GM23338 (cell line): ENCODE measurements around the gene SH3BGR. TPM values are rescaled to one million over a fixed set of nuclear protein-coding genes. Genes with fewer than 3 reads are reported as not detected.

Source experiments
- ATAC-seq: fragments of 200-7000 bp; cut with Tn5 transposase; 3 replicates; pipeline ENCODE4 v1.9.1; 2020
- DNase-seq: peaks from one replicate; pipeline ENCODE4 v3.0.0-alpha.2; 2015; ENCODE audit warnings: low spot score
- H2AFZ ChIP-seq: fragments of 200-600 bp; sonication (generic); 2 replicates; pipeline ENCODE4 v1.8.0; 2016; ENCODE audit warnings: antibody characterized with exemption, mild to moderate bottlenecking, moderate library complexity
- H3F3A ChIP-seq: fragments of 200-600 bp; sonication (generic); replicated peaks from 2 replicates; pipeline ENCODE4 v1.8.0; 2017; ENCODE audit warnings: antibody characterized with exemption, mixed run types, low read depth
- H3K27ac ChIP-seq: fragments of 200-600 bp; sonication (generic); 2 replicates; pipeline ENCODE4 v1.6.1; 2016; ENCODE audit warnings: low read depth
- H3K27me3 ChIP-seq: fragments of 200-600 bp; sonication (generic); 2 replicates; pipeline ENCODE4 v1.8.0; 2016; ENCODE audit warnings: mild to moderate bottlenecking, mixed run types, moderate library complexity; ENCODE audit not compliant: insufficient read depth
- H3K36me3 ChIP-seq: fragments of 200-600 bp; sonication (generic); 2 replicates; pipeline ENCODE4 v1.8.0; 2016; ENCODE audit warnings: mild to moderate bottlenecking; ENCODE audit not compliant: insufficient read depth
- H3K4me1 ChIP-seq: fragments of 200-600 bp; sonication (generic); 2 replicates; pipeline ENCODE4 v1.8.0; 2016; ENCODE audit warnings: mild to moderate bottlenecking, moderate library complexity; ENCODE audit not compliant: insufficient read depth
- H3K4me2 ChIP-seq: fragments of 200-600 bp; sonication (generic); 2 replicates; pipeline ENCODE4 v1.7.1; 2017; ENCODE audit warnings: mixed run types
- H3K4me3 ChIP-seq: fragments of 200-600 bp; sonication (generic); 2 replicates; pipeline ENCODE4 v1.6.1; 2016; ENCODE audit warnings: mixed run types
- H3K79me2 ChIP-seq: fragments of 200-600 bp; sonication (generic); replicated peaks from 2 replicates; pipeline ENCODE4 v1.8.0; 2017; ENCODE audit warnings: mild to moderate bottlenecking; ENCODE audit not compliant: insufficient read depth
- H3K9me2 ChIP-seq: fragments of 200-600 bp; sonication (generic); 2 replicates; pipeline ENCODE4 v1.8.0; 2017; ENCODE audit not compliant: insufficient read depth
- H4K20me1 ChIP-seq: fragments of 200-600 bp; sonication (generic); replicated peaks from 2 replicates; pipeline ENCODE4 v1.8.0; 2017; ENCODE audit warnings: mild to moderate bottlenecking; ENCODE audit not compliant: insufficient read depth
- H3K27ac Mint-ChIP-seq: 2 replicates; pipeline ENCODE4 v1.8.0; 2020; ENCODE audit warnings: inconsistent platforms, mild to moderate bottlenecking, moderate library complexity, mixed read lengths
- H3K27me3 Mint-ChIP-seq: 3 replicates; pipeline ENCODE4 v1.8.0; 2022; ENCODE audit warnings: low read depth, mild to moderate bottlenecking, moderate library complexity, mixed read lengths, inconsistent platforms; ENCODE audit not compliant: insufficient read depth, poor library complexity
- H3K36me3 Mint-ChIP-seq: 3 replicates; pipeline ENCODE4 v1.8.0; 2021; ENCODE audit warnings: low read depth, mild to moderate bottlenecking, inconsistent platforms, moderate library complexity, mixed read lengths
- H3K4me1 Mint-ChIP-seq: 3 replicates; pipeline ENCODE4 v1.8.0; 2020; ENCODE audit warnings: mild to moderate bottlenecking, inconsistent platforms, mixed read lengths
- H3K4me3 Mint-ChIP-seq: 3 replicates; pipeline ENCODE4 v1.8.0; 2021; ENCODE audit warnings: moderate library complexity, mild to moderate bottlenecking, inconsistent platforms, mixed read lengths
- H3K9me3 Mint-ChIP-seq: 3 replicates; pipeline ENCODE4 v1.8.0; 2020; ENCODE audit warnings: moderate library complexity, mild to moderate bottlenecking, inconsistent platforms, mixed read lengths
- CREB1 ChIP-seq: fragments of 250-450 bp; sonication (Bioruptor Pico); IDR thresholded peaks from 2 replicates; pipeline ENCODE4 v1.5.0; 2020; ENCODE audit warnings: low read depth, mild to moderate bottlenecking, moderate library complexity
- EZH2 ChIP-seq: fragments of 200-600 bp; sonication (generic); IDR thresholded peaks from one replicate; pipeline ENCODE4 v1.8.0; 2017; ENCODE audit warnings: antibody characterized with exemption, mild to moderate bottlenecking, low read depth; ENCODE audit not compliant: unreplicated experiment
- EZH2phosphoT487 ChIP-seq: fragments of 200-600 bp; sonication (generic); IDR thresholded peaks from one replicate; pipeline ENCODE4 v1.8.1; 2018; ENCODE audit warnings: antibody characterized with exemption; ENCODE audit not compliant: unreplicated experiment
- JUNB ChIP-seq: IDR thresholded peaks from one replicate; pipeline ENCODE4 v1.6.1; 2016; ENCODE audit warnings: antibody characterized with exemption; ENCODE audit not compliant: unreplicated experiment
- STAT1 ChIP-seq: IDR thresholded peaks from one replicate; pipeline ENCODE4 v1.6.1; 2016; ENCODE audit warnings: antibody characterized with exemption; ENCODE audit not compliant: unreplicated experiment
- ZNF114 ChIP-seq: fragments of 250-450 bp; sonication (Bioruptor Pico); IDR thresholded peaks from 2 replicates; pipeline ENCODE4 v1.5.0; 2020; ENCODE audit warnings: mild to moderate bottlenecking, moderate library complexity
- polyA plus RNA-seq: library from polyadenylated mRNA; unstranded; fragments of >200 nt; fragmentation: Nextera tagmentation; extraction: Ambion mirVana; gene quantifications from 2 replicates; pipeline ENCODE4 v1.2.1, GENCODE V29; 2016
- total RNA-seq: library from RNA; depleted of rRNA; stranded (reverse); fragments of >200 nt; shearing (Covaris generic); gene quantifications from 2 replicates; pipeline ENCODE4 v1.2.3, GENCODE V29; 2014
- TF ChIP-seq, protein P1 (sequence below): fragments of 250-450 bp; sonication (Bioruptor Pico); IDR thresholded peaks from 2 replicates; pipeline ENCODE4 v1.5.0; 2020; ENCODE audit warnings: mild to moderate bottlenecking, moderate library complexity
- TF ChIP-seq, protein P2 (sequence below), 2 experiments: fragments of 200-600 bp in 1 of 2; sonication (generic) in 1 of 2; conservative IDR thresholded peaks; 2 replicates each; pipeline versions ENCODE4 v1.5.1 to v1.6.1; 2016 to 2017; ENCODE audit warnings: antibody characterized with exemption in 2 of 2, low read depth in 2 of 2, mild to moderate bottlenecking in 2 of 2, moderate library complexity in 1 of 2
- TF ChIP-seq, protein P3 (sequence below): IDR thresholded peaks from 2 replicates; pipeline ENCODE4 v1.6.1; 2016; ENCODE audit warnings: antibody characterized with exemption

The SH3BGR gene
- total and polyA plus RNA-seq, 2 experiments from 2014 or later, result 5.9 to 18.9 TPM

DNA sequence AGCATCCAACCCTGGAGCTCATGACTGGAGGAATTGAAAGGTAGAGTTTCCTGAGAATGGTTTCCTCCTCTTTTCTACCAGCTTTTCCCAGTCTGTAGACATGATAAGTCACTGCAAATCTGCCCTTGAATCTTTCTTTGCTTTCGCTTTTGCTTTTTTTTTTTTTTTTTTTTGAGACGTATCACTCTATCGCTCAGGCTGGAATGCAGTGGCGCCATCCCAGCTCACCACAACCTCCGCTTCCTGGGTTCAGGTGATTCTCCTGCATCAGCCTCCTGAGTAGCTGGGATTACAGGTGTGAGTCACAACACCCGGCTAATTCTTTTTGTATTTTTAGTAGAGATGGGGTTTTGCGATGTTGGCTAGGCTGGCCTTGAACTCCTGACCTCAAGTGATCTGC, 4.5 kb upstream of the SH3BGR start:
- Mint-ChIP-seq H3K9me3 (no peaks in the 10 kb centered on the region), H3K27me3 (peaks cover 14% of the 10 kb centered on the region), H3K4me3 (no peak overlapping the region), H3K4me1 (peaks cover 37% of the 10 kb centered on the region), H3K27ac (no peak overlapping the region), H3K36me3 (no peaks in the 10 kb centered on the region; the same call in 2 of the 3 replicates)
- Histone ChIP-seq H3K4me1 (peaks cover 37% of the 10 kb centered on the region), H3K9me2 (no peaks in the 10 kb centered on the region), H3F3A (peaks cover 8% of the 10 kb centered on the region; the same call in 1 of the 2 replicates), H4K20me1 (no peaks in the 10 kb centered on the region), H3K4me2 (no peak overlapping the region), H3K27me3 (no peaks in the 10 kb centered on the region), H3K36me3 (no peaks in the 10 kb centered on the region), H3K27ac (no peak overlapping the region), H3K4me3 (no peak overlapping the region), H2AFZ (no peak overlapping the region), H3K79me2 (no peaks in the 10 kb centered on the region)
- TF ChIP-seq CREB1 (CRISPR knock-in tag), result no peak
- TF ChIP-seq, protein P1, sequence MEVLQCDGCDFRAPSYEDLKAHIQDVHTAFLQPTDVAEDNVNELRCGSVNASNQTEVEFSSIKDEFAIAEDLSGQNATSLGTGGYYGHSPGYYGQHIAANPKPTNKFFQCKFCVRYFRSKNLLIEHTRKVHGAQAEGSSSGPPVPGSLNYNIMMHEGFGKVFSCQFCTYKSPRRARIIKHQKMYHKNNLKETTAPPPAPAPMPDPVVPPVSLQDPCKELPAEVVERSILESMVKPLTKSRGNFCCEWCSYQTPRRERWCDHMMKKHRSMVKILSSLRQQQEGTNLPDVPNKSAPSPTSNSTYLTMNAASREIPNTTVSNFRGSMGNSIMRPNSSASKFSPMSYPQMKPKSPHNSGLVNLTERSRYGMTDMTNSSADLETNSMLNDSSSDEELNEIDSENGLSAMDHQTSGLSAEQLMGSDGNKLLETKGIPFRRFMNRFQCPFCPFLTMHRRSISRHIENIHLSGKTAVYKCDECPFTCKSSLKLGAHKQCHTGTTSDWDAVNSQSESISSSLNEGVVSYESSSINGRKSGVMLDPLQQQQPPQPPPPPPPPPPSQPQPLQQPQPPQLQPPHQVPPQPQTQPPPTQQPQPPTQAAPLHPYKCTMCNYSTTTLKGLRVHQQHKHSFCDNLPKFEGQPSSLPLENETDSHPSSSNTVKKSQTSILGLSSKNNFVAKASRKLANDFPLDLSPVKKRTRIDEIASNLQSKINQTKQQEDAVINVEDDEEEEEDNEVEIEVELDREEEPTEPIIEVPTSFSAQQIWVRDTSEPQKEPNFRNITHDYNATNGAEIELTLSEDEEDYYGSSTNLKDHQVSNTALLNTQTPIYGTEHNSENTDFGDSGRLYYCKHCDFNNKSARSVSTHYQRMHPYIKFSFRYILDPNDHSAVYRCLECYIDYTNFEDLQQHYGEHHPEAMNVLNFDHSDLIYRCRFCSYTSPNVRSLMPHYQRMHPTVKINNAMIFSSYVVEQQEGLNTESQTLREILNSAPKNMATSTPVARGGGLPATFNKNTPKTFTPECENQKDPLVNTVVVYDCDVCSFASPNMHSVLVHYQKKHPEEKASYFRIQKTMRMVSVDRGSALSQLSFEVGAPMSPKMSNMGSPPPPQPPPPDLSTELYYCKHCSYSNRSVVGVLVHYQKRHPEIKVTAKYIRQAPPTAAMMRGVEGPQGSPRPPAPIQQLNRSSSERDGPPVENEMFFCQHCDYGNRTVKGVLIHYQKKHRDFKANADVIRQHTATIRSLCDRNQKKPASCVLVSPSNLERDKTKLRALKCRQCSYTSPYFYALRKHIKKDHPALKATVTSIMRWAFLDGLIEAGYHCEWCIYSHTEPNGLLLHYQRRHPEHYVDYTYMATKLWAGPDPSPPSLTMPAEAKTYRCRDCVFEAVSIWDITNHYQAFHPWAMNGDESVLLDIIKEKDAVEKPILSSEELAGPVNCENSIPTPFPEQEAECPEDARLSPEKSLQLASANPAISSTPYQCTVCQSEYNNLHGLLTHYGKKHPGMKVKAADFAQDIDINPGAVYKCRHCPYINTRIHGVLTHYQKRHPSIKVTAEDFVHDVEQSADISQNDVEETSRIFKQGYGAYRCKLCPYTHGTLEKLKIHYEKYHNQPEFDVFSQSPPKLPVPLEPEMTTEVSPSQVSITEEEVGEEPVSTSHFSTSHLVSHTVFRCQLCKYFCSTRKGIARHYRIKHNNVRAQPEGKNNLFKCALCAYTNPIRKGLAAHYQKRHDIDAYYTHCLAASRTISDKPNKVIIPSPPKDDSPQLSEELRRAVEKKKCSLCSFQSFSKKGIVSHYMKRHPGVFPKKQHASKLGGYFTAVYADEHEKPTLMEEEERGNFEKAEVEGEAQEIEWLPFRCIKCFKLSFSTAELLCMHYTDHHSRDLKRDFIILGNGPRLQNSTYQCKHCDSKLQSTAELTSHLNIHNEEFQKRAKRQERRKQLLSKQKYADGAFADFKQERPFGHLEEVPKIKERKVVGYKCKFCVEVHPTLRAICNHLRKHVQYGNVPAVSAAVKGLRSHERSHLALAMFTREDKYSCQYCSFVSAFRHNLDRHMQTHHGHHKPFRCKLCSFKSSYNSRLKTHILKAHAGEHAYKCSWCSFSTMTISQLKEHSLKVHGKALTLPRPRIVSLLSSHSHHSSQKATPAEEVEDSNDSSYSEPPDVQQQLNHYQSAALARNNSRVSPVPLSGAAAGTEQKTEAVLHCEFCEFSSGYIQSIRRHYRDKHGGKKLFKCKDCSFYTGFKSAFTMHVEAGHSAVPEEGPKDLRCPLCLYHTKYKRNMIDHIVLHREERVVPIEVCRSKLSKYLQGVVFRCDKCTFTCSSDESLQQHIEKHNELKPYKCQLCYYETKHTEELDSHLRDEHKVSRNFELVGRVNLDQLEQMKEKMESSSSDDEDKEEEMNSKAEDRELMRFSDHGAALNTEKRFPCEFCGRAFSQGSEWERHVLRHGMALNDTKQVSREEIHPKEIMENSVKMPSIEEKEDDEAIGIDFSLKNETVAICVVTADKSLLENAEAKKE (CRISPR knock-in tag), result no peak
- no peak for TF ChIP-seq JUNB
- TF ChIP-seq, protein P2, sequence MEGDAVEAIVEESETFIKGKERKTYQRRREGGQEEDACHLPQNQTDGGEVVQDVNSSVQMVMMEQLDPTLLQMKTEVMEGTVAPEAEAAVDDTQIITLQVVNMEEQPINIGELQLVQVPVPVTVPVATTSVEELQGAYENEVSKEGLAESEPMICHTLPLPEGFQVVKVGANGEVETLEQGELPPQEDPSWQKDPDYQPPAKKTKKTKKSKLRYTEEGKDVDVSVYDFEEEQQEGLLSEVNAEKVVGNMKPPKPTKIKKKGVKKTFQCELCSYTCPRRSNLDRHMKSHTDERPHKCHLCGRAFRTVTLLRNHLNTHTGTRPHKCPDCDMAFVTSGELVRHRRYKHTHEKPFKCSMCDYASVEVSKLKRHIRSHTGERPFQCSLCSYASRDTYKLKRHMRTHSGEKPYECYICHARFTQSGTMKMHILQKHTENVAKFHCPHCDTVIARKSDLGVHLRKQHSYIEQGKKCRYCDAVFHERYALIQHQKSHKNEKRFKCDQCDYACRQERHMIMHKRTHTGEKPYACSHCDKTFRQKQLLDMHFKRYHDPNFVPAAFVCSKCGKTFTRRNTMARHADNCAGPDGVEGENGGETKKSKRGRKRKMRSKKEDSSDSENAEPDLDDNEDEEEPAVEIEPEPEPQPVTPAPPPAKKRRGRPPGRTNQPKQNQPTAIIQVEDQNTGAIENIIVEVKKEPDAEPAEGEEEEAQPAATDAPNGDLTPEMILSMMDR (conservative IDR thresholded peaks at IDR 0.05; ENCODE audit: low read depth in 2 of 2), result no peak
- TF ChIP-seq, protein P3, sequence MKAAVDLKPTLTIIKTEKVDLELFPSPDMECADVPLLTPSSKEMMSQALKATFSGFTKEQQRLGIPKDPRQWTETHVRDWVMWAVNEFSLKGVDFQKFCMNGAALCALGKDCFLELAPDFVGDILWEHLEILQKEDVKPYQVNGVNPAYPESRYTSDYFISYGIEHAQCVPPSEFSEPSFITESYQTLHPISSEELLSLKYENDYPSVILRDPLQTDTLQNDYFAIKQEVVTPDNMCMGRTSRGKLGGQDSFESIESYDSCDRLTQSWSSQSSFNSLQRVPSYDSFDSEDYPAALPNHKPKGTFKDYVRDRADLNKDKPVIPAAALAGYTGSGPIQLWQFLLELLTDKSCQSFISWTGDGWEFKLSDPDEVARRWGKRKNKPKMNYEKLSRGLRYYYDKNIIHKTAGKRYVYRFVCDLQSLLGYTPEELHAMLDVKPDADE, result no peak
- TF ChIP-seq ZNF114, result no peak
- no peak for TF ChIP-seq EZH2
- no peak for TF ChIP-seq EZH2phosphoT487
- TF ChIP-seq STAT1, result no peak
- DNase-seq (no peak), ATAC-seq (no peak)
